ENCODE data around the gene ZNF26.
"Not testable (repeated sequence)": the region's sequence is repeated elsewhere in the genome, so short reads cannot be mapped to it uniquely, and the experiment has no call there.

Gene ZNF26, protein sequence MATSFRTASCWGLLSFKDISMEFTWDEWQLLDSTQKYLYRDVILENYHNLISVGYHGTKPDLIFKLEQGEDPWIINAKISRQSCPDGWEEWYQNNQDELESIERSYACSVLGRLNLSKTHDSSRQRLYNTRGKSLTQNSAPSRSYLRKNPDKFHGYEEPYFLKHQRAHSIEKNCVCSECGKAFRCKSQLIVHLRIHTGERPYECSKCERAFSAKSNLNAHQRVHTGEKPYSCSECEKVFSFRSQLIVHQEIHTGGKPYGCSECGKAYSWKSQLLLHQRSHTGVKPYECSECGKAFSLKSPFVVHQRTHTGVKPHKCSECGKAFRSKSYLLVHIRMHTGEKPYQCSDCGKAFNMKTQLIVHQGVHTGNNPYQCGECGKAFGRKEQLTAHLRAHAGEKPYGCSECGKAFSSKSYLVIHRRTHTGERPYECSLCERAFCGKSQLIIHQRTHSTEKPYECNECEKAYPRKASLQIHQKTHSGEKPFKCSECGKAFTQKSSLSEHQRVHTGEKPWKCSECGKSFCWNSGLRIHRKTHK

DNA sequence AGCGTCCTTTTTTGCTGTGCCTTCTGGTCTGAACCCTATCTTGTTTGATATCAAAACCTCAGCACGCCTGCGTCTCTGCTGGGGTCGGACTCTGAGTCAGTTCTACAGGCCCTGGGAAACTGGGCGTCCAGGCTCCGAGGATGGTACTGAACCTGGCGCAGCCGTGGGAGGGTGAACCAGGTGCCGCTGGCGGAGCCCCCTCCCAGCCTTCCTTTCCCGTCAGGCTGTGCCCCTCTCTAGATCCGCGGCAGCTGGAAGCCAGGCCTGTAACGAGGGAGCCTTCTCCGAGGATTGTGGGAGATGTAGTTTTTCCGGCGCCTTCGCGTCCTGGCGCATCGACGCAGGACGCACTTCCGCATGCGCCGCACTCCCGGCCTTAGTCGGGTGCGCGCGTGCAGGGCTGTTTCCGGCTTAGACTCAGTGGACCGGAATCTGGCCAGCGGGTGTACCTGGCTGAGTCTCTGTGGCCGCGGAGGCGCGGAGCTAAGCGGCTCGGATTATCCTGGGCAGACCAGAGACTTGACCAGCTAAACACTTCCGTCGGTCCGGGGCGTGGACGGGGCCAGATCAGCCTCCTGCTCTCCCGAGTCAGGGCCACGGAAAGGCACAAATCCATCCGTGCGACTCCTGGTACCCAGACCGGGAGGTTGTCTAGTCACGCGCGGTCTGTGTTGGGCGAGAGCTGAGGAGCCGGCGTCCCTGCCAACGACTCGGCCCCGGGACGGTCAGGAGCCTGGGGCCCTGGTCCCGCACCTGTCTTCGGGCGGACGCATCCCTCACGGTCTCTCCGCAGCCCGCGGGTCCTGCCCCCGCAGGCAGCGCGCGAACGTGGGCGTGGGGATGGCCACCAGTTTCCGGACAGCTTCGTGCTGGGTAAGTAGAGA is at the start of gene ZNF26:
Gene ZNF26 (plus strand): TSS at position 367 of the 884 bp plus-strand sequence. CDS start 474 bp downstream, at position 841.
- DNase-seq (ENCODE audit: low spot score), result peak; percentile 96

DNA sequence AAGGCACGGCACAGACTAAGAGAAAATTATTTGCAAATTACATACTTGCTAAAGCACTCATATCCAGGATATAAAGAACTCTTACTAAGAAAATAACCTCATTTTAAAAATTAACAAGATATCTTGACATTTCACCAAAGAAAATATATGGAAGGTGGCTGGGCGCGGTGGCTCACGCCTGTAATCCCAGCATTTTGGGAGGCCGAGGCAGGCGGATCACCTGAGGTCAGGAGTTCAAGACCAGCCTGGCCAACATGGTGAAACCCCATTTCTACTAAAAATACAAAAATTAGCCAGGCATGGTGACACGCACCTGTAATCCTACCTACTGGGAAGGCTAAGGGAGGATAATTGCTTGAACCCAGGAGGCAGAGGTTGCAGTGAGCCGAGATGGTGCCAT is 49.2 kb upstream of the ZNF26 start:
- not testable (repeated sequence) for DNase-seq (ENCODE audit: low spot score)

DNA sequence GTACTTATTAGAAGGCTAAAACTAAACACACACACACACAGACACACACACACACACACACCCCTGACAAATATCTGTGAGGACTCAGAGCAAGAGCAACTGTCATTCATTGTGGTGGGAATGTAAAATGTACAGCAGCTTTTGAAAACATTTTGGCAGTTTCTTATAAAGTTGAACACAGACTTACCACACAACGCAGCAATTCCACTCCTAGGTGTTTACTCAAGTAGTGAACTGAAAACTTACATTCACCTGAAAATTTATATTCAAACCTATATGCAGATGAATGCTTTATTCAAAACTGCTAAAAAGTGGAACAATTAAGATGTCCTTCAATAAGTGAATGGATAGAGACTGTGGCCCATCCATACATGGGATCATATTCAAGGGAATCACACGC is 48.7 kb upstream of the ZNF26 start:
- no peak for DNase-seq (ENCODE audit: low spot score)

DNA sequence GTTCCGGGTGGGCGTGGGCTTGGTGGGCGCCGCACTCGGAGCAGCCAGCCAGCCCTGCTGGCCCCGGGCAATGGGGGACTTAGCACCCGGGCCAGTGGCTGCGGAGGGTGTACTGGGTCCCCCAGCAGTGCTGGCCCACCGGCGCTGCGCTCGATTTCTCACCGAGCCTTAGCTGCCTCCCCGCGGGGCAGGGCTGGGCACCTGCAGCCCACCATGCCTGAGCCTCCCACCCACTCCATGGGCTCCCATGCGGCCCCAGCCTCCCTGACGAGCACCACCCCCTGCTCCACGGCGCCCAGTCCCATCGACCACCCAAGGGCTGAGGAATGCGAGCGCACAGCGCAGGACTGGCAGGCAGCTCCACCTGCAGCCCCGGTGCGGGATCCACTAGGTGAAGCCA is 47.4 kb upstream of the ZNF26 start:
- not testable (repeated sequence) for DNase-seq (ENCODE audit: low spot score)

GRCh38 chr12:132940071-132940719 is 46.0 kb upstream of the ZNF26 start:
- no peak for DNase-seq (ENCODE audit: low spot score)

DNA sequence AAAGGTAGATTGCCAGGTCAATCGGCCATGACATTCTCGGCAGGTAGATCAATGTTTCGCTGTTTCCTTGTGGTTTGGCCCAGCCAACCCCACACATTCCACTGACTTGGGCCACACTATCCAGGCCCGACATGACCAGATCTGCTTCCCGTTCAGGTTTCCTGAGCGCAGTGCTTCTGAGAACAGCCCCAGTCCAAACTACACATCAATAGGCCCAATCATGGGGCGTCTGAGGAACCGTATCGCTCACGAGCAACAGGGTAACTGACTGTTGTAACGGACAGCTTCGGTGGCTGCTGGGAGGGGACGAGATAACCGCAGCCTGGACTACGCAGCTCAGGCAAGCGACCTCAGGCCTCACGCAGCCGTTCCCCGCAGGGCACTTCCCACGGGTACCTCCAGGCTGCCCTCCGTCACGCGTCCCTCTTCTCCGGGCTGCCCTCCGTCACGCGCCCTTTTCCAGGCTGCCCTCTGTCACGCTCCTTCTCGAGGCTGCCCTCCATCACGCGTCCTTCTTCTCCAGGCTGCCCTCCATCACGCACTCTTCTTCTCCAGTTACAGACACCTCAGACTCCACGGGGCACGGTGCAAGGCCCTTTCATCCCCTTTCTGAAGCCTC is 44.7 kb upstream of the ZNF26 start:
- no peak for DNase-seq (ENCODE audit: low spot score)

DNA sequence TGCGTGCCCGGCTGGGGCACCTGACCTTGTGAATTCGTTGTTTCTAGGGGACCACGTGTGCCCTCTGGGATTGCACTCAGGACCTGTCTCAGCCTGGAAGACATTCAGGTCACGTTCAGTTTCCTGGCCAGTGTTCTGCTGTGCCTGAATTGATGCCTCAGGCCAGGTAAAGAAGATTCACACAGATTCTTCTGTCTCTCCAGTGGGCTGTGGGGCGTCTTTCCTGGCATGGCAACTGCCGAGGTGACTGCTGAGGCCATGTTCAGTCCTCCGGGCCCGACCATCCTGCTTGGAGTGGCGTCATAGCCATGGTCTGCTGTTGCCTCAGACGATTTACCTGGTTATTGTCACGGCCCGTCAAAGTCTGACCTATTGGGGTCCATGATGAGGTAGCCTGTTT is 43.6 kb upstream of the ZNF26 start:
- no peak for DNase-seq (ENCODE audit: low spot score)

GRCh38 chr12:132945806-132946205 is 40.4 kb upstream of the ZNF26 start:
- DNase-seq (ENCODE audit: low spot score), result no peak

GRCh38 chr12:132946246-132946820 is 39.8 kb upstream of the ZNF26 start:
- no peak for DNase-seq (ENCODE audit: low spot score)

DNA sequence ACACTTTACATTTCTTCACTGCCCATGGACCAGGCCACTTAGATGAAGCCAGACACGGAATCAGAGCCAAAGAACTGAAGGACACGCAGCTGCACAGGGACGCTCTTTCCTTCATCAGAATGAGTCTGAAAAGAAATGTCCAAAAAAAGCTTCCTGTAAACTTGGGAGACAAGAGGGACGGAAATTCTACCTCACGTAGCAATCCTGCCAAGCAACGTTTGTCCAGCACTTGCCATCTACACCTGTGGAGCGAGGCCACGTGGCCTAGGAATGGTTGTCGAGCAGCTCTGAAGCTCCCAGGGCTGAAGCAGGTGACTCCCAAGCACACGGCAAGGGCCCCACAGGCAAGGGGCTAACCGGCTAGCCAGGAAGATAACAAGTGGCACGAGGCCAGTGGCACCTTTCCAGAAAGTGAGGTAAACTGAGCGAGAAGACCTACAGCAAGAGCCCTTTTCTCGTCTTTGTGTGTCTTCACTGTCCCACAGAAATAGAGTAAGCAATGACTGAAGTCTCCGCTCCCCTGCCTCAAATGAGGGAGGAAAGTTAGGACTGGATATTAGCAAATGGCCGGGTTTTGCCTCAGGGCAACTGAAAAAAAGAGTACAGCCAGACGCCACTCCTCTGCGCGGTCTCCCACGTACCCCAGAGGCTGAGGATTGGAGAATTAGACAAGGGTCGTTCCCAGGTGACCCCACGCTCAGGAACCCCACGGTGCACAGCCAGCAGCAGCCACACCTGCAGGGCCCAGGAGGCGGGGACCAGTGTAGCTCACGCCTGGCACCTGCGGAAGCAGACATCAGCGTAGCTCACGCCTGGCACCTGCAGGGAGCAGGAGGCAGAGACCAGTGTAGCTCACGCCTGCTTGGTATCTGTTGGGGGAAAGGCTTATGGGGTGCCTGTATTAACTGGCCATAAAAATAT is 37.8 kb upstream of the ZNF26 start:
- no peak for DNase-seq (ENCODE audit: low spot score)

GRCh38 chr12:132949936-132950837 is 36.0 kb upstream of the ZNF26 start:
- no peak for DNase-seq (ENCODE audit: low spot score)

DNA sequence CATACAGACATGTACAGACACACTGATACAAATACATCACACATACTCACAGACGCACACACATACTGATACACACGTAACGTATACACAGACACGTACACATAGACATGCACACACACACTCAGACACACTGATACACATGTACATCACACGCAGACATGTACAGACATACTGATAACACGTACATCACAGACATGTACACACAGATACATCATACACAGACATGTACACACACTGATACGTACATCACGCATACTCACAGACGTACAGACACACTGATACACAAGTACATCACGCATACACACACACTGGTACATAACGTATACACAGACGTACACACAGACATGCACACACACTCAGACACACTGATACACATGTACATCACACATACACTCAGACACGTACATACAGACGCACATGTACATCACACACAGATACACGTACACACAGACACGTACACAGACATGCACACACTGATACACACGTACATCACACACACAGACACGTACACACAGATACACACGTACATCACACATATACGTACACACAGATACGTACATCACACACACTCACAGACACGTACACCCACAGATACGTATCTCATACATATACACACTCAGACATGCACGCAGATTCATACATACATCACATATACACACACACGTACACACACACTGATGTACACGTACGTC is 35.2 kb upstream of the ZNF26 start:
- DNase-seq (ENCODE audit: low spot score), result no peak

DNA sequence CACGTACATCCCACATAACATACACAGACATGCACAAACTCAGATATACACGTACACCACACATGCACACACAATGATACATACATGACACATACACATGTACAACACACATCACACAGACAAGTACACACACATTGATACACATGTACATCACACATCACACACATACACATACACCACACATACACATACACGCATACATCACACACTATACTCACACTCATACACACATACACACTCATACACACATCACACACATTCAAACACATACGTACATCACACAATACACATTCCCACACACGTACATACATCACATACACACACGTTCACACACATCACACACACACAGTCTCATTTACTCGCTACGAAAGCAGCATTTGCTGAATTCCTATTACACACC is 34.5 kb upstream of the ZNF26 start:
- no peak for DNase-seq (ENCODE audit: low spot score)

- no peak for DNase-seq (ENCODE audit: low spot score)
Measured at GRCh38 chr12:132952371-132953162, 33.6 kb upstream of the ZNF26 start.

- no peak for DNase-seq (ENCODE audit: low spot score)
Measured at GRCh38 chr12:132953163-132953425, 33.1 kb upstream of the ZNF26 start.

- no peak for DNase-seq (ENCODE audit: low spot score)
Measured at GRCh38 chr12:132953771-132954170, 32.4 kb upstream of the ZNF26 start.

- DNase-seq (ENCODE audit: low spot score), result no peak
Measured at GRCh38 chr12:132954471-132955048, 31.6 kb upstream of the ZNF26 start.
